Measurements from ENCODE around the gene PYGO2. TPM values are rescaled to one million over a fixed set of nuclear protein-coding genes. Genes with fewer than 3 reads are reported as not detected.

PYGO2 gene, protein sequence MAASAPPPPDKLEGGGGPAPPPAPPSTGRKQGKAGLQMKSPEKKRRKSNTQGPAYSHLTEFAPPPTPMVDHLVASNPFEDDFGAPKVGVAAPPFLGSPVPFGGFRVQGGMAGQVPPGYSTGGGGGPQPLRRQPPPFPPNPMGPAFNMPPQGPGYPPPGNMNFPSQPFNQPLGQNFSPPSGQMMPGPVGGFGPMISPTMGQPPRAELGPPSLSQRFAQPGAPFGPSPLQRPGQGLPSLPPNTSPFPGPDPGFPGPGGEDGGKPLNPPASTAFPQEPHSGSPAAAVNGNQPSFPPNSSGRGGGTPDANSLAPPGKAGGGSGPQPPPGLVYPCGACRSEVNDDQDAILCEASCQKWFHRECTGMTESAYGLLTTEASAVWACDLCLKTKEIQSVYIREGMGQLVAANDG
- 13.1 and 15.1 TPM in 2 replicates for total RNA-seq

DNA sequence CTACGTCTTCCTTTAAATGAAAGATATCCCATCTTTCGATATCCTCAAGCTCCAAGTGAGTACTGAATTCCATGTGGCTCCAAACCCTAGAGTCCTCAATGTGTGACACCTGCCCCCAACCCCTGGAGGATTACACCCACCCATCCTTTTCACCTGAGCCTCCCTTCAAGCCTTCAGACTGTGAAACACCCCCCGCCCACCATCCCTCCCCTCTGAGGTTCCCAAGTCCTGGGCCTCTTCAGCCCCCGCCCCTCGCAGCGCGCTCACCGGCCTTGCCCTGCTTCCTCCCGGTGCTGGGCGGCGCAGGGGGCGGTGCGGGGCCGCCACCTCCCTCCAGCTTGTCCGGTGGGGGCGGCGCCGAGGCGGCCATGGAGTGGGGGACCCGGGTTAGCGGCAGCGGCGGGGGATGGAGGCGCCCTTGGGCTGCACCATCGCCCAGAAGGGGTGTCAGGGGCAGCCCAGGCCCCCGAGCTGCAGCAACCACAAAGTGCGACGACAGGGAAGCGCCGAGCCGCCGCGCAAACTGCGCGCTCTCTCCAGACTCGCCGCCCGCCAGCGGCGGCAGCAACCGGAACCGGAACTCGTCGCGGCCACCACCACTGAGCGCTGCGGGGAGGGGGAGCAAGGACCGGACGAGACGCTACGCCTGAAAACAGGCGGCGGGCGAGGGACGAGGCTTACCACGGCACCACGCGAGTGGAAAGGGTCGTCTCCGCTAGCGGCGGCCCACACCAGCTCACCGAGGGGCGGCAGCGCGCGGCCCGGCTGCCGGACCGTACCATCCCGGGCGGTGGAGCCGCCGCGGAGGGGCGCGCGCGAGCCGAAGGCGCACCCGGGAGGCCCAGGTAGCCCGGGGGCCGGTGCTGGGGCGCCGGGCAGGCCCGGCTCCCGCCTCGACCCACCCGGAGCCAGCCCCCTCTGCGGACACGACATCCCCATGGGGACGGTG lies at the start of gene PYGO2:
PYGO2 (minus strand) TSS at position 576 of the 949 bp plus-strand sequence; CDS start at position 370, 206 bp downstream.

DNA sequence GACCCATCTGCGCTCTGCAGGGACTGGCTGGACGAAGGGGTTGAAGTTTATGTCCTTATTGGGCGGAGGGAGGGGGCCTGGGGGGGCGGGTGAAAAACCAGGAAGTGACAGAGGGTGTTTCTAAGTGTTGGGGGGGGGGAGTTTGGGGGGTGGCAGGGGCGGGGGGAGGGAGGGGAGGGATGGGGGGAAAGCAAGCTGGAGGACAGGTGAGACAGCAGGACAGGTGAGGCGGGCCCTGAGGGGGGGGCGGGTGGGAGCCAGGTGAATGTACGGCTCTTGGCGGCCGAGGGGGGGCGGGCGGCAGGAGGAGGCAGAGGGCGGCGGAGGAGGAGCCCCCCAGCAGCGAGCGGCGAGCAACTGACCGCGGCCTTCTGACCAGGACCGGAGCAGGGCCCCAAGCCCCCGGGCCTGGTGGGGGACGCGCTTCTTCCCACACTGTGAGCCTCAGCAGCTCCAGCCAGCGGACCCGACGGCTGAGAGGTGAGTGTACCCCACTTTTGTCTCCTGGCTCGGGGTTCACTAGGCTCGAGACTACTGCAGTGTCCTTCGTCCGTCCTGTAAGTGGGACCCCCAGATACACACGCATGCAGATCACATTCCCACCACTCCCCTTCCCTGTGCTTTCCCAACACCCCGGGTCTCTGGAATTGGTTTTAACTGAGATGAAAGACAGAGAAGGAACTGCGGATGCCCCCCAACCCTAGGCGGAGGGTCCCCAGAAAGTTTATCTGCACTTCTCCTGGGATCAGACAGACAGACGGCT lies 41.1 kb upstream of the PYGO2 start, which contains the start of gene ZBTB7B:
ZBTB7B (plus strand) TSS at position 339 of the 763 bp plus-strand sequence. CDS start 11,859 bp downstream, outside the sequence.

DNA sequence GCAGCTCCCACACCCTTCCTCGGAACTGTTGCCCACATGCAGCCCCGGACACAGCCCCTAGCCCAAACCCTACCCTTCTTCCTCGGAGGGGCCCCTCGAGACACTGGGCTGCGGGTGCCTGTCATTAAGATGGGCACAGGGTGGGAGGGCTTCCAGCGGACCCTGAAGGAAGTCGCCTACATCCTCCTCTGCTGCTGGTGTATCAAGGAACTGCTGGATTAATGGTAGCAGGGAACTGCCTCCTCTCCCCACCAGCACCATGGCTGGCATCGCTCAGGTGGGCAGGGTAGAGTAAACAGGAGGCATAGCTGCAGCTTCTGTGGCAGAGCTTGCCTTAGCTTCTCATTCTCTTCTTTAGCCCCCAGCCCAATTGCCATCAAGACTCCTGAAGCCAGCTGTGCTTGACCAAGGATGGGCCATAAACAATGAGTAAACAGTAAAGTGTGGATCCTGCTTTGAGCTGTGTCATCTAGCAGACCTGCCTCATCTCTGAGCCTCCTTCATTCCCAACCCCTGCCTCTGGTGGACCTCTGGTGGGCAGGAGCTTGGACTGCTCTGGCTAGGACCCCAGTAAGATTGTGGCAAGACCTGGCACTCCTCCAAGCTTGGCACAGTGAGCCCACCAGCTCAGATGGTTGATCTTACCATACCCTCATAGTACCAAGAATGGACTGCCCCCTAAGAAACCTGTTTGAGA lies 32.1 kb upstream of the PYGO2 start, which contains the start of gene LENEP:
LENEP (plus strand) TSS at position 15 of the 697 bp plus-strand sequence; CDS start at position 37, 22 bp downstream.

DNA sequence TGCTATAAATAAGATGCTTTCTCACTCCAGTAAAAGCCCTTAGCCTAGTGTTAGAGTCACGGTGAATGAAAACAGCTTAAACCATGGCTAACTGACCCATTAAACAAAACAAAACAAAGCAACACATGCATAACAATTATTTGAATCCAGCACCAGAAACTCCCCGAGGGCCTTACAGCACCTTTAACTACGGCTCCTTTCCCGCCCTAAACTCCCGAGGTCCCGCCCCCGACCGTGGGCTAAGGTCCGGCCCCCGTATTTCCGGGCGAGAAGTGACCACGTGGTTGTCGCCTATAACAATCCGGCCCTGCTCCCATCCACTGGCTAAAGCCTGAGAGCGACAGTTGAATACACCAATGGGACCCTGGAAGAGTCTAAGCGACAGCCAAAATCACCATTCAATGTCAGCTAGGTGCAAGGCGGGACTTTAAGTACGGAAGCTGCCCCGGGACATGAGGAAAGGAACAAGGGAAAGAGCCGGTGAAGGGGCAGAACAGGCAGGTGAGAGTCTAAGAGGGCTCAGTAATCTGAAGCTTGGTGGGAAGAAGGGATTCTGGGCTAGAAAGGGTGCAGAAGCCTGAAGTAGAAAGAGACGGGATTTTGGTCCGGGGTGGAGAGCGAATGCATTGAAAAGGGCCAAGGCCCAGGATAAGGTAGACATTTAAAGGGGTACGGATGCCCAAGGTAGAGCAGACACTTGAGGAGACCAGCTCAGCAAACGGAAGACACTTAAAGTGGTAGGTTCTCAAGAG lies 21.5 kb upstream of the PYGO2 start, which contains the start of gene FLAD1:
FLAD1 (plus strand) TSS at position 448 of the 752 bp plus-strand sequence. CDS start 351 bp downstream, outside the sequence.

DNA sequence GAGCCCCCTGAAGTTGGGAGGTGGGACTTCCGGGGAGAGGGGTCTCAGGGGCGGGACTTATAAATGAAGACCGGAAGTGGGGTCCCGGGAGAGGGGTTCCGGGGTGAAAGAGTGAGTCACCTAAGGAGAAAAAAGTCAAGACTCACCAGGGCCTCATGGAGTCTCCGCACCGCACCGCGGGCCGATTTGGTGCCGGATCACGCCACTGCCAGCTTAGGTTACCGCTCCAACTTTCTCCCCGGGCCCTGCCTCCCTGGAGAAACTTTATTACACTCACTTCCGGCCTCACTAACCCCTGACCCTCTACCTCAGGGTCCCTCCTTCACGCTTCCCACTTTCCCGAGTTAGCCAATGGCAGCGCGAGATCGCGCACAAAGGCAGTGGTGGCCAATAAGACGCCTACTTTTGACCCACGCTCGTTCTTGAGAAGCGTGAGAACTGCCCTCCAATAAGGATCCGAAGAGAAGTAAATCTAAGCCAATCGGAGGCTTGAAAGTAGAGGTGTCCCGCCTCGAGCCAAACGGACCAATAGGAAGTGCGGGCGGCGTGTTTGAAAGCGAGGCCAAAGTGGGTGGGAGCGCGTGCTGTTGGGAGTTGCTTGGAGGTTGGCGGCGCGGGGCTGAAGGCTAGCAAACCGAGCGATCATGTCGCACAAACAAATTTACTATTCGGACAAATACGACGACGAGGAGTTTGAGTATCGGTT lies 12.7 kb upstream of the PYGO2 start, which contains the start of gene CKS1B:
CKS1B (plus strand) TSS at position 580 of the 706 bp plus-strand sequence; CDS start at position 645, 65 bp downstream.

DNA sequence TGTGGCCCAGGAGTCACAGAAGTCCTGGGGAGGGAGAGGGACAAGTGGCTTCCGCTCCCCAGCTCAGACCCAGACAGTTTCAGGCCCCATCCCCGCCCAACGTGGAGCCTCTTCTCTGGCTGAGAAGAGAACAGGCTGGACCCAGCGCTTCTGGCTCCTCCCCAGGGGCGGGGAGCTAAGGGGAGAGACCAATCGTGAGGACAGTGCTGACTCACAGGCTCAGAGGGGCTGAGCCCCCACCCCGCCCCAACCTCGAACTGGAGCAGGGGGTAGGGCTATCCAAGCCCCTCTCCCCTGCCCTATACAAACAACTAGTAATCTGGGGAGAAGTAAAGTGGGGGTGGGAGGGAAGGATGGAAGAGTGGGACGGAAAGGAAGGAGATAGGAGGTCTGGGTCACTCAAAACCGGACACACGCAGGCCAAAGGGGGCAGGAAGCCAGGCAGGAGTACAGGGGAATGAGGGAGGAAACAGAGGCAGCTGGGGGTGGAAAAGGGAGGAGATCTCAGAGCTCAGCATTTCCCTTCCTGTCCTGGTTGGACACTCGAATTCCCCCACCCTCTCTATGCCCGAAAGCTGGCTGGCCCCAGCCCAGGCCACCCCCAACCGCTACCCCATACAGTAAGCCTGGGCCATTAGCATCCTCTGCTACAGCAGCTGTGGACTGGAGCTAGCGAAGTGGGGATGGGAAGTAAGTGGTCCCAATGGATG lies 9.2 kb upstream of the PYGO2 start, which contains the start of gene SHC1:
SHC1 (minus strand) TSS at position 117 of the 710 bp plus-strand sequence. CDS start 221 bp downstream, outside the sequence.

DNA sequence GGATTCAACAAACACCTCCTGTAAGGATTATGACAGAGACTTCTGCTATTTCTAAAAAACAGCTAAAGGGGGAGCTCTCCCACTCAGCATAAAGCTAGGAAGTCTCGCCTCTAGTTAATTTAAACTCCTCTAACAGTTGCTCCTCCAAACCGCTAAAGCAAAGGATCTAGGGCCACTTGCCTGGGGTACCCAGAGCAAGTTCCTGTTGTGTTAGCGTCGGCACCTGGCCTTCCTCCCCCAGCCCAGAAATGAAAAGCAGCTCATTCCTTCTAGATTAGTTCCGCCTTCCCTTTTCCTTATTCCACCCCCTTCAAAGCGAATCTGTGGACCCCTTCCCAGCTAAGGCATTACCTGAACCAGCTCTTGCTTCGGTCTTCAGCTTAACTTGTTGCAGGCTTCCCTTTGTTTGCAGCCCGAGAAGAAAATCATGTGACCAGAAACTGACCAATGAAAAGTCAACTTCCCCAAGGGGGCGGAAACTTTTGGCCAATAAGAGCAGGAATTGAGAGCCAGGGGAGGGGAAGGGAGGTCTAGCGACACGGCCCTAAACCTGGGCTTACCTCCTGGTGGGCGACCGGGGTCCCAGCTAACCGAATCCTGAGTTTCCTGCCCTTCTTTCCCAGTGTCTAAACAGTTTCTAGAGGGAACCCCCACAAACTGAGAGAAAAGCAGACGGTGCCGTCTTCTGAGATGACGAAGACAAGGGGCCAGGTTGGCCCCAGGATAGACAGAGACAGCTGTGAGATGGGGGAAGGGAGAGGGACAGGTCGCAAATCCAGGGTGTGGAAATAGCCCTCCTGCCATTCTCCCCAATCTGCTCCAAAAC lies 5.7 kb downstream of the PYGO2 start, which contains the start of gene PBXIP1:
PBXIP1 (minus strand) TSS at position 382 of the 826 bp plus-strand sequence. CDS start 2,378 bp downstream, outside the sequence.

DNA sequence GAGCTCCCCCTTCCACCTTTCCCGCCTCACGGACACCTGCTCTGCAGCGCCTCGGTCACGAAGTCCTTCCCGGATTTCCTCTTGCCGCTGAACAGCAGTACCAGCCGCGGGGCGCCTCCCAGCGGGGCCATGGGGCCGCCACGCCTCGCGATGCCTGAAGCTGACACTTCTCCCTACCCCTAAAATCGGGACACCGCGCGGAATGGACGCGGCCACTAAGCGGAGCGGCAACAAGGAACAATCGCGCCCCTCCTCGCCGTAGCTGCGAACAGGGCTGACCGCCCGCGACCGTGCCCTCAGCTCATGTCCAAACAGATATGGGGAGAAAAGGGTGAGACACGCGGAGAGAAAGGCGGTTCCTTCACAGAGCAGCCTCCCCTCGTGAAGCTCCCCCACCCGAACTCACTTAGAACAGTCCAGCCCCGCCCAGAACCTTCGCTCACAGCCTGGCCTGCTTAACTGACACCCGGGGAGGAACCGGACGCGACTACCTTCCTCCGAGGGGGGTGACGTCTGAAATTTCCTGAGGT lies 25.0 kb downstream of the PYGO2 start, which contains the start of gene PMVK:
PMVK (minus strand) TSS at position 165 of the 530 bp plus-strand sequence; CDS start at position 131, 34 bp downstream.

Other genes starting within 250 kb of the PYGO2 start
- under 0.01 and 0.18 TPM in 2 replicates for gene KCNN3, start 91.5 kb downstream of the PYGO2 start, total RNA-seq
- 5.1 and 5.5 TPM in 2 replicates for gene PMVK, start 25.1 kb downstream of the PYGO2 start, total RNA-seq
- gene PBXIP1, start 5.7 kb downstream of the PYGO2 start, total RNA-seq, result 97.0 and 105 TPM in 2 replicates
- gene SHC1, start 9.0 kb upstream of the PYGO2 start, total RNA-seq, result 180 and 202 TPM in 2 replicates
- gene CKS1B, start 12.9 kb upstream of the PYGO2 start, total RNA-seq, result 17.4 and 25.2 TPM in 2 replicates
- 17.2 and 18.7 TPM in 2 replicates for gene FLAD1, start 21.6 kb upstream of the PYGO2 start, total RNA-seq
- 0.18 and 0.28 TPM in 2 replicates for gene LENEP, start 31.8 kb upstream of the PYGO2 start, total RNA-seq
- gene ZBTB7B, start 41.0 kb upstream of the PYGO2 start, total RNA-seq, result 9.1 and 10.8 TPM in 2 replicates
- gene DCST2, start 72.0 kb upstream of the PYGO2 start, total RNA-seq, result under 0.01 TPM in 2 replicates
- gene DCST1, start 72.0 kb upstream of the PYGO2 start, total RNA-seq, result not detected in 2 replicates
- 46.2 and 70.4 TPM in 2 replicates for gene ADAM15, start 89.5 kb upstream of the PYGO2 start, total RNA-seq
- gene EFNA4, start 102.0 kb upstream of the PYGO2 start, total RNA-seq, result 3.7 and 4.0 TPM in 2 replicates
- gene EFNA3, start 117.1 kb upstream of the PYGO2 start, total RNA-seq, result 0.14 and 0.83 TPM in 2 replicates
- gene EFNA1, start 166.1 kb upstream of the PYGO2 start, total RNA-seq, result 0.71 and 1.1 TPM in 2 replicates
- gene SLC50A1, start 174.1 kb upstream of the PYGO2 start, total RNA-seq, result 35.4 and 37.4 TPM in 2 replicates
- gene DPM3, start 178.7 kb upstream of the PYGO2 start, total RNA-seq, result 45.9 and 52.1 TPM in 2 replicates
- gene KRTCAP2, start 211.5 kb upstream of the PYGO2 start, total RNA-seq, result 119 and 168 TPM in 2 replicates
- gene TRIM46, start 212.1 kb upstream of the PYGO2 start, total RNA-seq, result 2.3 and 2.5 TPM in 2 replicates
- gene THBS3, start 246.1 kb upstream of the PYGO2 start, total RNA-seq, result 19.9 and 26.1 TPM in 2 replicates
- gene MTX1, start 246.9 kb upstream of the PYGO2 start, total RNA-seq, result 42.7 and 44.5 TPM in 2 replicates

All from smooth muscle cell of bladder (primary cell).